HS-5 (cell line): ENCODE measurements around the gene CEMIP2.
"Not testable (repeated sequence)": the region's sequence is repeated elsewhere in the genome, so short reads cannot be mapped to it uniquely, and the experiment has no call there.

Source experiments
- DNase-seq: peaks from one replicate; pipeline ENCODE4 v3.0.0-alpha.2; 2012; ENCODE audit warnings: low read depth

CEMIP2 gene

DNA sequence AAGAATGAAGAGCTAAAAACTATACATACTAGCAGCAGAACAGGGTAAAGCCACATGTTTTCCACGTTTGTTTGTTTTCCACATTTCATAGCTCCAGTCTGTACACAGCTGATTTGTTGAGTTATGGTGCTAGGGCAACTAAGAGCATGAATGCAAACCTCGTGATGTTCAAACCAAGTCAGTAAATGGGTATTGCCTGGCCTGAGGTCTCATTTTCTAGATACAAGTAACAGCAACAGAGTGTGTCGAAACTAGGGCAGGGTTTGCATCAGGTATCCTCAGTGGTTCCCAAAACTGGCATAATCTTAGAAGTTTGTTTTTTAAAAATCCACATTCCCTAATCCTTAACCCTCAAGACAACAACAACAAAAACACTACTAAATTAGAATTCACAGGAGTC is 89.3 kb downstream of the CEMIP2 start:
- no peak for DNase-seq

DNA sequence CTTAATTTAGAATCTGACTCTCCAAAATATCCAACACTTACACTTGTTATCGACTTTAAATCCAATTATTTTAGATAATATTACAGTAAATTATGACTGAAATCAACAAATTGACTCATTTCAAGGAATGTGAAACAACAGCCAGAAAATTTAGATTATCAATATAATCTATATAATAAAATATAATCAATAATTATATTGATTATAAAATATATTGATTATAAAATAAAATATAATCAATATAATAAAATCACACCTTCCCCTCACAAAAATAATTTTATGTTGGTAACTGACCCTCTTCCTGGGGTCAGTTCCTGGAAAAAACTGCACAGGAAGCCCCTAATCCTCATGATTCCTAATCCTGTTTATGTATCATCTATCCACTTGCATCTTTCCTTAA is 91.1 kb downstream of the CEMIP2 start:
- DNase-seq, result no peak

DNA sequence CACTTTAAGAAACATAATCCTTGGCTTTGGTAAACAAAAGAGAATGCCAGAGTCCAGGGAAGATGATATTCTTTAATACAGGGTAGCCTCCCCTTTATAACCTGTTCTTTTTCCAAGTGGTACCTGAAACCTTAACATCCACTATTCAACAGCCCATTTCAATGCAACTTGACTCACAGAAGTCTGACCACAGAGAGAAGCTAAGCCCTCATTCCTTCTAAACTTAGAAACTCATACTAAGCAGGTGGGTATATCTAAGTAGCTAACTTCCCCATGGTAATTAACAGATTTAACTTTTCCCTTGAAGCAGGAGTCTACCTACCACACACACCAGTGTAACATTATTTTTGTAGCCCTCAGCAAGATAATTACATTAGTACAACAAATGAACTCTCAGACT is 91.9 kb downstream of the CEMIP2 start:
- DNase-seq, result no peak

DNA sequence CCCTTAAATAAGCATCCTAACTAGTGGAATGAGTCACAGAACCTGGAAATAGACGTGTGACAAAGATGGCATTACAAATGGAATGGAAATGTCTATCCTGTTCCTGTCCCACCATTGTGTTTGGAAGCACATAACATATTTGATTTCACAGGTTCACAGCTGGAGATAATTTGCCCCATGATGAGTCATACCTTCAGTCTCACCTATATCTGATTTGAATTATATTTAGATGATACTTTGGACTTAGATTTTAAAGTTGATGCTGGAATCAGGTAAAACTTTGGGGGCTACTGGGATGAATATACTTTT is 92.5 kb downstream of the CEMIP2 start:
- DNase-seq, result no peak

DNA sequence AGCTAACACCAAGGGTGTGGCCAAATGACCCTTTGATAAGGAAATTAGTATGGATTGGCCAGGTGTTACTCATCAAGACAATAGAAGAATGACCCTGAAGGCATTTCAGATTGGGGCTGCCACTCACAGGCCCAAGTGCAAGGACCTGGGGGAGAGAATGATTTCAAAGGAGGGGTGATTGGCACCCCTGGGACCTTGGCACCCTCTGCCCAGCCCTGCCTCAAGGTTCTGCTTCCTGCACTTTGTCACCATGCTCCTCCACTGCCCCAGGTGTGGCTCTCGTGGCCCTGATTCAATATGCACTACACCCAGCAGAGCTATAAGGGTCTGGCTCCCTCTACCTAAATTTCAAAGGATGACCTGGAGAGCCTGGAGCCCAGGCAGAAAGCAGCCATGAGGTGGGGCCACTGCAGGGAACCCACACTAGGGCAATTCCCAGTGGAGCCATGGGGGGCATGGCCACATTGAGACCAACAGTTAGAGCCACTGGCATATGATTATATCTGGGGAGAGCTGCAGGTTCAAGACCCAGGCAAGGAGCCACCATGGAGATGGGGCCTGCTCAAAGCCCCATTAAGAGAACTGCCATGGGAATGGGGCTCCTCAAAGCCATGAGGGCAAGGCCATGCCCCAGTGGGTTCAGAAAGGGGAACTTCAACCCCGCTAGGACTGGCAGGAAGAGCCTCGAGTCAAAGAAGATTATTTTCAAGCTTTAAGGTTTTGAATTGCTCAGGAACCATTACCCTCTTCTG is 93.0 kb downstream of the CEMIP2 start:
- no peak for DNase-seq

DNA sequence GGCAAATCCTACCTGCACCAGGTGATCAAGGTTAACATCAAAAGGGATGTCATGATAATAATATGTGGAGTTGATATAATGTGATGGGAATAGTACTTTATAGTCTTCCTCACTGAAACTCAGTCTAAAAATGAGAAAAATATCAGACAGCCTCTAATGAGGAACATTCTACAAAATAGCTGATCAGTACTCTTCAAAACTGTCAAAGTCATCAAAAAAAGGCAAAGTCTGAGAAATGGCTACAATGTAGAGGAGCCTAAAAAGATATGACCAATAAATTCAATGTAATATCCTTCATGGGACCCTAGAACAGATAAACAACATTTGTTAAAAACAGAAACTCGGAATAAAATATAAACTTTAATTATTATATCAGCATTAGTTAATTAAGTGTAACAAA is 95.7 kb downstream of the CEMIP2 start:
- DNase-seq, result no peak

DNA sequence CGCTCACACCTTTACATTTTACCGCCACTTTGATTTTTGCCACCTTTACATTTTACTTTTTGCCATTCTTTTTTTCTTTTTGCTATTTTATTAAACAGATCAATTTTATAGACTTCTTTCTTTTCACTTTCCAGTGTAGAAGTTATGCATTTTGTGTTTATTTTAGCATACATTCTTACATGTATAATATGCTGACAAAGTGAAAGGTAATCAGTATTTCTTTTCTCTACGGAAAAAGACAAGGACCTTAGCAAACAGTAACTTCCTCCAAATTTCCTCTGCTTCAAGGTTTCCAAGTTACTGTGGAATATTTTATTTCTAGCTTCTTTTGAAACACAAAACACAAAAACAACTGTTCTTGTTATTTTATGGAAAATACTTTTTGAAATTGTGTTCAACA is 97.0 kb downstream of the CEMIP2 start:
- DNase-seq, result no peak

DNA sequence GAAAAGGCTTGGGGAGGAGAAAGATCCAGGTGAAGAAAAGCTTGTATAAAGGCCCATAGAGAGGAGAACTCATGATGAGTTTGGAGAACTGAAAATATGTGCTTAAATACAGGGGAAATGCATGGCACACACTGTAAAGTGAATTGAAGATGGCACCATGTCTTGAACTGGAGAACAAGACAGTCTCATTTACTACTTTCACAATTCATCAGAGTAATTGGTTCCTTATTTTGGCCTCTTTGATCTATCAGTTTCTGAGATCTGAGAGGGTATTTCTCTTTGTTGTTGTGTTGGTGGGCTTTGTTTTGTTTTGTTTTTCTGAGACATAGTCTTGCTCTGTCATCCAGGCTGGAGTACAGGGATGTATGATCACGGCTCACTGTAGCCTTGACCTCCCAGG is 98.2 kb downstream of the CEMIP2 start:
- no peak for DNase-seq

DNA sequence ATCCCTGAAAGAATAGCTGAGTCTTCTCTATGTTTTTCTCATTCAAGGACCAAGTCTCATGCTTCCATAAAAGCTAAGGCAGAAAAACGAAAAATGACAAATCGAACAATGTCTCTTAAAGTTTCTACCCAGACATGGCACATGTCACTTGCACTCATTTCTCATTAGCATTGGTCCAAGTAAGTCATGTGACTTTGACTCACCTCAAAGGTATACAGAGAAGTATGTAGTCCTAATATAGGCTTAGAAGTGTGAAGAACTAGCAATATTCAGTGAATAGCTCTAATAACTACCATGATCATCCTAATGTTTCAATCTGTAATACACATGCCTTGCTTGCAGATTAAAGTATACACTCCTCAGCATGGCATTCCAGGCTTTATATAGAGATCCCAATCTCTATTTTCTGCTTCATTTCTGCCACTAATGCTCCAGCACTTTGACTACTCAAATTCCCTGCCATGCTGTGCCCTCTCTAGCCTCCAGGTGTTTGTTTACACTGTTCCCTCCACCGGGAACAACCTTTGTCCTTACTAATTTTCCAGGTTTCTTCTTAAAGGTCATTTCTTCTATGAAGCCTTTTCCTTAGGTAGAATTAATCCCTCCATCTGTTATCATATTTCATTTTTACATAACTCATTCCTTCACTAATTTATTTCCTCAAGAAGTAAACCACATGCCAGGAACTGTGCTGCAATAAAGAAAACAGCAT is 98.9 kb downstream of the CEMIP2 start:
- no peak for DNase-seq

DNA sequence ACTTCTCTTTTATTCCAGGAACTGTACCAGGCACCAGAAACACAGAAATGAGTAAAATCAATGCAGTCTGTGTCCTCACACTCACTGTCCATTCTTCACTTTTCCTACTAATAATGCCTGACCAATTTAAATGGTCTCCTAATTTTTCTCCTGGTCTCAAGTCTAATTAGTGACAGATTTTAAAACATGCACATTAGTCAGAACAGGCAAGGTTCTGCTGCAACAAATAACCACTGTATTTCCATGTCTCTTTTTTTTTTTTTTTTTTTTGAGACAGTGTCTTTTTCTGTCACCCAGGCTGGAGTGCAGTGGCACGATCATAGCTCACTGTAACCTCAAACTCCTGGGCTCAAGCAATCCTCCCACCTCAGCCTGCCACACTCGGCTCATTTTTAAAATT is 99.6 kb downstream of the CEMIP2 start:
- no peak for DNase-seq

DNA sequence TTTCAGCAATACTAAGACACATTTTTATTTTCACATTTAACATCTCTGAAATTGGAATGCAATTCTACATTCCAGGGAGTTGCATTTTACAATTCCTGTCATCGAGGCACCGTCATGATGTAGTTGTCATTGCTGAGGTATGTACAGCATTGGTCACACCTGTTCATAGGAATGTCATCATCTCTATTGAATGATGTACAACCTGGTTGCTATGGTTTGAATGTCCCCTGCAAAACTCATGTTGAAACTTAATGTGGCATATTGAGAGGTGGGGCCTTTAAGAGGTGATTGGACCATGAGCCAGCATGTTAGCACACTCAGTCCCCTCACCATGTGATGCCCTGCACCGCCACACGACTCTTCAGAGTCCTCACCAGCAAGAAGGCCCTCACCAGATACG is 103.1 kb downstream of the CEMIP2 start:
- DNase-seq, result no peak

DNA sequence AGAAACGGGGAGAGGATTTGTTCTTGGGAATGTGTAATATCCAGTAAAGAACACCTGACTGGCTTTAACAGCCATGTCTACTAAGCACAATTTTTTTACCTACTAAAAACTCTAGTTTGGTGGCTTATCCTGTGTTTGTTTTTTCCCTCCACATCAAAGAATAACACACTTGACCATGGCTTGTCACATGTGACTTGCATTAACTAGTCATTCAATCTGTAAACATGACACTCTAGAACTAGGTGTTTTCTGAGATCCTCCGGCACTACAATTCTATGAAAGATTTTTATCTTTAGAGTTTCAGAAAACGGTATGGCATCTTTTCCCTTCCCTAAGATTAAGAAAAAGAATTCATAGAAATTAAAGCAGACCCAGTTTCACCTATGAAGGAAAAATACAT is 103.7 kb downstream of the CEMIP2 start:
- no peak for DNase-seq

DNA sequence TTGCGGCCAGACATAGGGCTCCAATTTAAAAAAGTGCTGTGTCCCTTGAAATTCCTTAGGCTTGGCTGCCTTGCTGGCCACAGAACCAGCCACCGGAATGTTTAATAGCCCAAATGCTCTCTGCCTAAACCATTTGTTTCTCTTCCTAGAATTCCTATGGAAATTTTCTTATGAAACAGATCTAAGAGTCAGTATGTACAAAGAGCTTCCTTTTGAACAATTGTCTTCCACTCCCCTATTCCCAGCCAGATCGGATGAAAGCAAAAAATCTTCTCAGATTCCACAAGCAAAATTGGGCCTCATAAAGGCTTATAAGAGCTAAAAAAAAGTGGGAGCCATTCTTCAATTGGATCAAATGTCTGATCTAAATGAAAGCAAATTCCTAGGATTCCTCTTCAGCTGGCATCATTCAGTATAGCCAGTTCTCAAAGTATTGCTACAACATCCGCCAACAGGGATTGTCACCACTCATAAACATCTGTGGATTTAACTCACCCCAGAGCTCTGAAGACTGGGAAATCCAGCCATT is 104.3 kb downstream of the CEMIP2 start:
- DNase-seq, result no peak

DNA sequence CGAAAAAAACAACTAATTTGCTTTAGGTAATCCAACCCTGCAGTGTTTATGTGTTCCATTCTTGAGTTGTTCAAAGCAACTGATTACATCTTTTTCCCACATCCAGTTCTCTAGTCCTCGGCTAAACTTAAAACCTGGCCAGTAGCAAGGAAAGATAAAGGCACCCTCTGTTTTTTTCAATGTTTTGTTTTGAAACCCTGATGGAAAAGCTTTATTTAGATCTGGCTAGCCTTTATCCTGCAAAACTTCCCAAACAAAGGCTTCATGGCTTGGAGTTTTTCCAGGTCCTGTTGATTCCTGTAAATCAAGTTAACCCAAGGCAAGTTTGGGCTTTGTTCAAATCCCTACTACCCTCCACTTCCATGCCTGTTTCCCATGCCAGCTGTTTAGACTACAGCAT is 105.1 kb downstream of the CEMIP2 start:
- DNase-seq, result no peak

DNA sequence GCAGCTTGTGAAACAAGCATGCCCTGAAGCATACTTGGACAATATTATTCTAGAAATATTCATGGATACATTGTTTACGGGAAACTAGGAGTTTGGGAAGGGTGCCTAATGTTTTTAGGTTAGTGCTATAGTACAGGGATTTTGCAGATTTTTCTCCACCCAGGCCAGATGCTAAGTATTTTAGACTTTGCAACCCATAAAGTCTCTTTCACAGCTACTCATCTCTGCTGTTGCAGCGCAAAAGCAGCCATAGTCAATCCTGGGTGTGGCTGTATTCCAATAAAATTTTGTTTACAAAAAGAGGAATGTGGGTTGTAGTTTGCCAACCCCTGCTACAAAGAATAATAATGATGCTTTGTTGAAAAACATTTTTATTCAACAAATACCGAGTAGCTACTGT is 106.2 kb downstream of the CEMIP2 start:
- DNase-seq, result no peak

DNA sequence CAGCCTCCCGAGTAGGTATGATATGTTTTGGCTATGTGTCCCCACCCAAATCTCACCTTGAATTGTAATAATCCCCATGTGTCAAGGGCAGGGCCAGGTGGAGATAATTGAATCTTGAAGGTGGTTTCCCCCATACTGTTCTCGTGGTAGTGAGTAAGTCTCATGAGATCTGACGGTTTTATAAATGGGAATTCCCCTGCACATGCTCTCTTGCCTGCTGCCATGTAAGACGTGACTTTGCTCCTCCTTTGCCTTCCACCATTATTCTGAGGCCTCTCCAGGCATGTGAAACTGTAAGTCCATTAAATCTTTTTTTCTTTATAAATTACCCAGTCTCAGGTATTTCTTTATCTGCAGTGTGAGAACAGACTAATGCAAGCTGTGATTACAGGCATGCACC is 111.0 kb downstream of the CEMIP2 start:
- not testable (repeated sequence) for DNase-seq

DNA sequence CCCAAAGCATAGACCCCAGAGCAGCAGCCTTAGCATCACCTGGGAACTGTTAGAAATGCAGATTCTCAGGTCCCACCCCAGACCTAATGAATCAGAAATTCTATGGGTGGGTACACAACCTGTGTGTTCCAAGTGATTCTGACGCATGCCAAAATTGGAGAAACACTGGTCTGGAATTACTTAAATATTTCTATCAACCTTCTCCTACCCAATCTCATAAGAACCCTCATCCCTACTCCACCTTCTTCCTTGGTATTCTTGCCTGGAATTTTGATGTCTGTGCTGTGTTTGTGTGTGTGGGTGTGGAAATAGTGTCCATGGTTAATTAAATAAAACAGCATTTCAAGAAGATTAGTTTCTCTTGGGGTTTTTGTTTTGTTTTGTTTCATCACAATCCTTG is 111.8 kb downstream of the CEMIP2 start:
- no peak for DNase-seq

DNA sequence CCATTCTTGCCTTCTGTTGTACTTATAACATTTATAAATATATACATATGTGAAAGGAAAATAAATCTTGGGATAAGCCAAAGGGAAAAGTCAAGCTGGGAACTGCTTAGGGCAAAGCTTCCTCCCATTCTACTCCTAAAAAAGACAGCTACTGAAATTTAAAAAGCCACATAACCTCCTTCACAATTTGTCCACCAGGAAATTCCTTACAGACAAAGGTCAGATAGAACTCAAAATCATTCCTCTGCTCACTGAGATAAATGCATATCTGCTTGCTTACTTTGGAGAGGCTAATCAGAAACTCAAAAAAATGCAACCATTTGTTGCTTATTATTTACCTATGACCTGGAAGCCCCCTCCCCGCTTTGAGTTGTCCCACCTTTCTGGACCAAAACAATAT is 112.5 kb downstream of the CEMIP2 start:
- no peak for DNase-seq

DNA sequence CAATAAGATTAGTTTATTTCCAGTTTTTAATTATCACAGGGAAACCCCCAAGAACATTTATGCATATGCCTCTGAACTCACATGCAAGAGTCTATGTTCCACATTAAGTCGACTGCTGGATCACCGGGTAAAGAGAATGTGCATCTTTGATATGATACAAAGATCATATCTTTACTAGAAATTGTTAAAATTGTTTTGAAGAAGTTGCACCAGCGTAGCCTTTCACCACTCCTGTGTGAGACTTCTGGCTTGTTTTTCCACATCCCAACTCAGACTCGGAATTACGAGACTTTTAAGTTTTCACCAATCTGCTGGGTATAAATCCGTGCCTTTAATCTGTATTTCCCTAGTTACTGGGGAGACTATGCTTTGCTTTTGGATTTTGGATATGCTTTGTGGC is 113.2 kb downstream of the CEMIP2 start:
- no peak for DNase-seq

DNA sequence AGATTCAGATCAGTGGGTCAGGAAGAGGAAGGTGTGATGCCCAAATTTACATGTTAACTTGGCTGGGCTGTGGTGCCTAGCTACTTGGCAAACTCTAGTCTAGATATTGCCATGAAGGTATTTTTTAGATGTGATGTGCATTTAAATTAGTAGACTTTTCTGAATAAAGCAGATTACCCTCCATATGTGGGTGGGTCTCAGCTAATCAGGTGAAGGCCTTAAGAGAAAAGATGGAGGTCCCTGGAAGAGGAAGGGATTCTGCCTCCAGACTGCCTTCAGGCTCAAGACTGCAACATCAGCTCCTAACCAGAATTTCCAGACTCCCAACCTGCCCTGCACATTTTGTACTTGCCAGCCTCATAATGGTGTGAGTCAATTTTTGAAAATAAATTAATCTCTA is 115.8 kb downstream of the CEMIP2 start:
- DNase-seq, result no peak

DNA sequence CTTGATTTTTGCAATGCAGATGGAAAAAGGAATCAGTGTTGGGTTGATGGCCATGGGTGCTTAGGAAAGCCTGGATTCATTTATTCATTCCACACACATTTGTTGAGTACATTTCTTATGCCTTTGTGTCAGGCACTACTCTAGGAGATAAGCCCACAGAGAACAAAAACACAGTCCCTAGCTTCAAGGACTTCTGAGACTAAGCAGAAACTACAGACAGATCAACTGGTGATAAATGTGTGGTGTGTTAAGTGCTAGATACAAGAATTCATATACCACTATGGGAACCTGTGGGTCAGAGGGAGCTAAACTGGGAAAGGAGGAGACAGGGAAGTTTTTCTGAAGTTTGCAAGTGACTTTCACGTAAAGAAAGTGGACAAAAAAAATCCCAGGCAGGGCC is 119.9 kb downstream of the CEMIP2 start:
- DNase-seq, result no peak

DNA sequence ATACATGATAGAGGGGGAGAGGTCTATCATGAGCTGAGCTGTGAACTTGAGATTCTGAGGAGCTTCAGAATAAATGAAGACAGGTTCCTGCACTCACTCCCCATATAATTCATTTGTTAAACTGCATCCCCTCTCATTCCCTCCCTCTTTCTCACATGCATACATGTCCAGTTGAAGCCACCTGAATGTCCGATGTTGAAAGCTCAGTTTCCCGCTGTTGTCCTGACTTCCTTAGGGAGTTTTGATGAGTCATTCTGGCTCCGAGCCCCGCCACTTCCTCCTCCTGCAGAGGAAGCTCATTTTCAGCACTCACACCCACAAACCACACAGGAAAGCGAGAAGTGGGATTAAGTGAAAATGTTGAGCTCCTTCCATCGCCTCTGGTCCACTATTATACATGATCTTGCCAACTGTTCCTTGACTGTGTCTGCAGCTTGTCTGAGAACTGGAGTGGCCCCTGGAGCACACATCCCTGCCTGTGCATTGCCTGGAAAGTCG is 121.2 kb downstream of the CEMIP2 start:
- peak; percentile 53 for DNase-seq

DNA sequence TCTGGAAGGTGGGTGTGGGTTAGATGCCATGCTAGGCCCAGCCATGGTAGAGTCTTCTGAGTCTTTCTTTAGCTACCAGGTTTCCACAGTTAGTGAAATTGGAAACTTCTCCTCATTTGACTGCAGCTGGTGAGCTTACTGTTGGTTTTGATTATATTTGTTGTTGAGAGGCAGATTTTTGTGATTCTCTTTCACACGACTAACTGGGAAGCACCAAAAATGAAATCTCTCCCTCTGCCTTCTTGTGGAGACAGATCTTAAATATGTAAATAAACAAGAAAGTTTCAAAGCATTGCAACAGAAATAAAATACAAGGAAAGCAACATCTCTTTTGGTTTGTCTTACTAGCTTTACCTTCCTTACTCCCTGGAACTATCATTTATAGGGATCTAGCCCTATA is 122.2 kb downstream of the CEMIP2 start:
- no peak for DNase-seq
